ENCODE measurements around the gene BRME1. TPM values are rescaled to one million over a fixed set of nuclear protein-coding genes. Genes with fewer than 3 reads are reported as not detected.

Gene BRME1
- total and polyA plus RNA-seq, 2 of the 13 experiments (the other 11 are each of a cell fraction or from before 2014, with no cell fraction given) = 0.74 to 1.5 TPM

GRCh38 chr19:13849991-13850909 lies 55.7 kb downstream of the BRME1 start (continued):
- TF ChIP-seq SPEN (CRISPR knock-in tag; IDR thresholded peaks at IDR 0.05; ENCODE audit: low read depth) = no peak
- no peak for TF ChIP-seq KAT7 (CRISPR knock-in tag; IDR thresholded peaks at IDR 0.05; ENCODE audit: borderline replicate concordance)
- TF ChIP-seq ZNF382 (CRISPR knock-in tag; IDR thresholded peaks at IDR 0.05; ENCODE audit: borderline replicate concordance) = no peak
- no peak for TF ChIP-seq CENPX (CRISPR knock-in tag; IDR thresholded peaks at IDR 0.05)
- no peak for TF ChIP-seq FOXM1 (CRISPR knock-in tag; IDR thresholded peaks at IDR 0.05)
- no peak for TF ChIP-seq ZNF276 (CRISPR knock-in tag; IDR thresholded peaks at IDR 0.05; ENCODE audit: low read depth)
- TF ChIP-seq ZNF329 (CRISPR knock-in tag; IDR thresholded peaks at IDR 0.05; ENCODE audit: low read depth) = no peak
- TF ChIP-seq CHD4 (IDR thresholded peaks at IDR 0.05; ENCODE audit: borderline replicate concordance, low read length) = peak; percentile 76; the same call in 1 of the 2 replicates
- TF ChIP-seq ZNF503 (CRISPR knock-in tag; IDR thresholded peaks at IDR 0.05) = no peak
- TF ChIP-seq IRF2 (CRISPR knock-in tag; IDR thresholded peaks at IDR 0.05) = 0 out of 2 replicates have a peak, but pooled peaks have one; percentile 1
- no peak for TF ChIP-seq NCOA1 (CRISPR knock-in tag; IDR thresholded peaks at IDR 0.05)
- TF ChIP-seq SMARCE1 (IDR thresholded peaks at IDR 0.05; ENCODE audit: borderline replicate concordance) = no peak
- TF ChIP-seq MTF1 (CRISPR knock-in tag; IDR thresholded peaks at IDR 0.05) = no peak
- TF ChIP-seq JUND (CRISPR knock-in tag; IDR thresholded peaks at IDR 0.05) = peak; percentile 76; the same call in 1 of the 2 replicates
- TF ChIP-seq TBP (CRISPR knock-in tag; IDR thresholded peaks at IDR 0.05) = no peak
- TF ChIP-seq ZNF280D (CRISPR knock-in tag; IDR thresholded peaks at IDR 0.05) = peak; percentile 14; the same call in 1 of the 2 replicates
- TF ChIP-seq NFYC (CRISPR knock-in tag; IDR thresholded peaks at IDR 0.05) = no peak
- no peak for TF ChIP-seq ZNF326 (CRISPR knock-in tag; IDR thresholded peaks at IDR 0.05; ENCODE audit: borderline replicate concordance)
- no peak for TF ChIP-seq ZNF431 (CRISPR knock-in tag; IDR thresholded peaks at IDR 0.05; ENCODE audit: borderline replicate concordance, low read depth)
- no peak for TF ChIP-seq ATF7-NPFF (CRISPR knock-in tag; IDR thresholded peaks at IDR 0.05; ENCODE audit: low read depth)
- TF ChIP-seq MTERF4 (CRISPR knock-in tag; IDR thresholded peaks at IDR 0.05) = no peak
- TF ChIP-seq SP1 (IDR thresholded peaks at IDR 0.05) = no peak
- peak; percentile 33; the same call in 1 of the 2 replicates for TF ChIP-seq SP1 (CRISPR knock-in tag; IDR thresholded peaks at IDR 0.05)
